Measurements from ENCODE around the gene SCN3A. TPM values are rescaled to one million over a fixed set of nuclear protein-coding genes. Genes with fewer than 3 reads are reported as not detected.

Gene SCN3A
- total and polyA plus RNA-seq, 2 donors (not counting 1 experiment from before 2014, with no cell fraction given): 5.4 to 6.1 TPM

DNA sequence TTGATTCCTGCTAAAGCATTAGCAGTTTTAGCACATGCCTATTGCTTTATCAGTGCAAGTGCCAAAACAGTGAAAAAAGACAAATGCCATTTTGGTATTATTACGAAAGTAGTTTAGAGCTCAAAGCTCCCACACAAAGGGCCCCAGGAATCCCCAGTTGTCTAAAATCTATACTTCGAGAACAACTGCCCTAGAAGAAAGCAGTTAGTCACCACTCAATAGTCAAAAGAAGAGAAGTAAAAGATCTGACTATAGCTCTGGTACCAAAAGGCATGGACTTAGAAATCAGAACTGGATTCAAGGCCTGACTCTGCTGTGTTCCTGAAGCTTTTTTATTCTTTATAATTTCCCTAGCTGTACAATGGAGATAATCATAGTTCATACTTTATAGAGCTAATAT lies 21.8 kb downstream of the SCN3A start:
- Mint-ChIP-seq H3K4me3 (no peak overlapping the region), H3K4me1 (no peaks in the 10 kb centered on the region), H3K27me3 (peaks cover 8% of the 10 kb centered on the region), H3K27ac (no peak overlapping the region), H3K9me3 (ENCODE audit: insufficient read depth) (no peaks in the 10 kb centered on the region)
- no peak for TF ChIP-seq EZH2 (IDR thresholded peaks at IDR 0.05; ENCODE audit: borderline replicate concordance, insufficient read depth, low read depth, low read length, poor library complexity, severe bottlenecking)
- TF ChIP-seq, protein P1, sequence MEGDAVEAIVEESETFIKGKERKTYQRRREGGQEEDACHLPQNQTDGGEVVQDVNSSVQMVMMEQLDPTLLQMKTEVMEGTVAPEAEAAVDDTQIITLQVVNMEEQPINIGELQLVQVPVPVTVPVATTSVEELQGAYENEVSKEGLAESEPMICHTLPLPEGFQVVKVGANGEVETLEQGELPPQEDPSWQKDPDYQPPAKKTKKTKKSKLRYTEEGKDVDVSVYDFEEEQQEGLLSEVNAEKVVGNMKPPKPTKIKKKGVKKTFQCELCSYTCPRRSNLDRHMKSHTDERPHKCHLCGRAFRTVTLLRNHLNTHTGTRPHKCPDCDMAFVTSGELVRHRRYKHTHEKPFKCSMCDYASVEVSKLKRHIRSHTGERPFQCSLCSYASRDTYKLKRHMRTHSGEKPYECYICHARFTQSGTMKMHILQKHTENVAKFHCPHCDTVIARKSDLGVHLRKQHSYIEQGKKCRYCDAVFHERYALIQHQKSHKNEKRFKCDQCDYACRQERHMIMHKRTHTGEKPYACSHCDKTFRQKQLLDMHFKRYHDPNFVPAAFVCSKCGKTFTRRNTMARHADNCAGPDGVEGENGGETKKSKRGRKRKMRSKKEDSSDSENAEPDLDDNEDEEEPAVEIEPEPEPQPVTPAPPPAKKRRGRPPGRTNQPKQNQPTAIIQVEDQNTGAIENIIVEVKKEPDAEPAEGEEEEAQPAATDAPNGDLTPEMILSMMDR (IDR thresholded peaks at IDR 0.05): no peak
- Histone ChIP-seq H3K27me3 (replicated peaks in 1 of 4; ENCODE audit: control extremely low read depth in 1 of 4, control insufficient read depth in 3 of 4, insufficient read depth in 4 of 4, low read length in 3 of 4) (no peaks in the 10 kb centered on the region), H2AFZ (ENCODE audit: insufficient read depth, low read depth, low read length, poor library complexity, severe bottlenecking) (no peak overlapping the region), H3K36me3 (replicated peaks in 1 of 2; ENCODE audit: control extremely low read depth in 1 of 2, control insufficient read depth in 1 of 2, extremely low read depth in 1 of 2, insufficient read depth in 2 of 2, low read length in 1 of 2) (peaks cover 0 to 3% of the 10 kb centered on the region in 2 experiments), H3K4me3 (ENCODE audit: control extremely low read depth in 1 of 5, extremely low read depth in 1 of 5, insufficient read depth in 1 of 5, low read depth in 2 of 5, low read length in 4 of 5) (no peak overlapping the region), H3K9ac (ENCODE audit: low read length) (no peak overlapping the region), H3K79me2 (ENCODE audit: control insufficient read depth, insufficient read depth, low read length) (no peaks in the 10 kb centered on the region), H3K9me3 (ENCODE audit: control extremely low read depth in 1 of 3, control insufficient read depth in 2 of 3, insufficient read depth in 1 of 3, low read length in 2 of 3) (peaks cover 0 to 1% (median 0%) of the 10 kb centered on the region in 3 donors), H3K4me1 (ENCODE audit: control insufficient read depth in 2 of 2, insufficient read depth in 2 of 2, low read length in 2 of 2) (no peaks in the 10 kb centered on the region), H3K4me2 (replicated peaks; ENCODE audit: low read depth, low read length, poor library complexity, severe bottlenecking) (no peak overlapping the region), H4K20me1 (ENCODE audit: control insufficient read depth, insufficient read depth, low read length, poor library complexity, severe bottlenecking) (no peaks in the 10 kb centered on the region), H3K27ac (ENCODE audit: low read length in 2 of 2) (no peak overlapping the region)
- POLR2A ChIA-PET: no interaction called here
- WGBS (ENCODE audit: insufficient coverage): no CpG with 5 or more reads among the region's 2 CpGs
- ATAC-seq (ENCODE audit: low read depth) (no peak), DNase-seq (no peak)
- CTCF ChIA-PET: interaction anchor here (0.6 kb wide), 1 partner anchor 21 kb away, joined by 5 read pairs; no protein-coding TSS in a partner anchor
- intact Hi-C loops (cut with micrococcal nuclease): no loop called here

DNA sequence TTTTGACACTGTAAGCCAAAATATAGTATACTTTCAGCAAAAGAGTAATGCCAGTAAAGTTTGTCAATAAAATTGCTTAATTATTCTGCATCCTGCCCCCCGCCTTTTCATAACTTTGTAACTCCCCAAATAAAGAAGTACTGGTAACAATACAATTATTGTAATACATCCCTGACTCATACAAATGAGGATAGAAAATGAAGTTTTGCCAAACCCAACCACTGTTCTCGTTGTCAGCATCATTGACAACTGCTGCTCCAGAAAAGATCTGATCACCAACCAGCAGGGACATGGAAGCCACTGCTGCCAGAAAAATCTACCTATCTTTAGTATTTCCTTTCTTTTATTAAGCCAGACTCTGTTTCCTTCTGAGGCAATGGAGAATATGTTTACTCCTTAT lies 27.1 kb downstream of the SCN3A start:
- ATAC-seq (ENCODE audit: low read depth) (no peak), DNase-seq (no peak)
- no peaks in the 10 kb centered on the region for H3K27me3 ChIP-seq (replicated peaks in 1 of 4; ENCODE audit: control extremely low read depth in 1 of 4, control insufficient read depth in 3 of 4, insufficient read depth in 4 of 4, low read length in 3 of 4)
- TF ChIP-seq, protein P1 (IDR thresholded peaks at IDR 0.05): no peak
- TF ChIP-seq EZH2 (IDR thresholded peaks at IDR 0.05; ENCODE audit: borderline replicate concordance, insufficient read depth, low read depth, low read length, poor library complexity, severe bottlenecking): no peak
- peaks cover 2% of the 10 kb centered on the region for H3K9me3 Mint-ChIP-seq (ENCODE audit: insufficient read depth)
- intact Hi-C loops (cut with micrococcal nuclease): no loop called here
- CTCF ChIA-PET: interaction anchor here (1.9 kb wide), 1 partner anchor 27 kb away, joined by 5 read pairs; the partner anchor contains the start of gene SCN3A
- no peak overlapping the region for H3K4me3 Mint-ChIP-seq
- H3K36me3 ChIP-seq (replicated peaks in 1 of 2; ENCODE audit: control extremely low read depth in 1 of 2, control insufficient read depth in 1 of 2, extremely low read depth in 1 of 2, insufficient read depth in 2 of 2, low read length in 1 of 2): peaks cover 0 to 5% of the 10 kb centered on the region in 2 experiments
- peaks cover 2% of the 10 kb centered on the region for H3K4me1 Mint-ChIP-seq
- H4K20me1 ChIP-seq (ENCODE audit: control insufficient read depth, insufficient read depth, low read length, poor library complexity, severe bottlenecking): no peaks in the 10 kb centered on the region
- no peak overlapping the region for H3K27ac ChIP-seq (ENCODE audit: low read length in 2 of 2)
- no peak overlapping the region for H3K4me2 ChIP-seq (replicated peaks; ENCODE audit: low read depth, low read length, poor library complexity, severe bottlenecking)
- H2AFZ ChIP-seq (ENCODE audit: insufficient read depth, low read depth, low read length, poor library complexity, severe bottlenecking): no peak overlapping the region
- no peak overlapping the region for H3K9ac ChIP-seq (ENCODE audit: low read length)
- peaks cover 4% of the 10 kb centered on the region for H3K27me3 Mint-ChIP-seq
- no peak overlapping the region for H3K27ac Mint-ChIP-seq
- no CpG with 5 or more reads among the region's 2 CpGs for WGBS (ENCODE audit: insufficient coverage)
- H3K9me3 ChIP-seq (ENCODE audit: control extremely low read depth in 1 of 3, control insufficient read depth in 2 of 3, insufficient read depth in 1 of 3, low read length in 2 of 3): no peaks in the 10 kb centered on the region
- POLR2A ChIA-PET: no interaction called here
- H3K79me2 ChIP-seq (ENCODE audit: control insufficient read depth, insufficient read depth, low read length): no peaks in the 10 kb centered on the region
- no peak overlapping the region for H3K4me3 ChIP-seq (ENCODE audit: control extremely low read depth in 1 of 5, extremely low read depth in 1 of 5, insufficient read depth in 1 of 5, low read depth in 2 of 5, low read length in 4 of 5)
- no peaks in the 10 kb centered on the region for H3K4me1 ChIP-seq (ENCODE audit: control insufficient read depth in 2 of 2, insufficient read depth in 2 of 2, low read length in 2 of 2)
